ENCODE measurements around the gene TRIM17. TPM values are rescaled to one million over a fixed set of nuclear protein-coding genes. Genes with fewer than 3 reads are reported as not detected.

TRIM17 gene
- total RNA-seq, 4 donors from 2014 or later: not detected

- Histone ChIP-seq H3K9me3 (no peaks in the 10 kb centered on the region), H3K27ac (no peak overlapping the region), H3K4me1 (peaks cover 0 to 23% (median 10%) of the 10 kb centered on the region in 4 donors), H3K36me3 (no peaks in the 10 kb centered on the region), H3K4me3 (no peak overlapping the region), H3K27me3 (peaks cover 14% of the 10 kb centered on the region)
- intact Hi-C loops (cut with DNase I; ENCODE audit: low total_unique reads) (no loop called here), in situ Hi-C loops (cut with MboI; ENCODE audit: low pct_ligation_motif_present in 1 of 4, low pct_unique_long_range_greater_than_20kb in 1 of 4, low sequenced_read_pairs in 3 of 4) (no loop called here)
- WGBS, 2 donors (ENCODE audit: low coverage in 1 of 2): 80% methylated on average over 8 of the region's 10 CpGs; no CpG with 5 or more reads in 1 of the 2 donors
- TF ChIP-seq EP300 (IDR thresholded peaks at IDR 0.05; ENCODE audit: low read depth) (no peak), POLR2AphosphoS5 (IDR thresholded peaks at IDR 0.05) (no peak), POLR2A (IDR thresholded peaks at IDR 0.05) (no peak), CTCF (IDR thresholded peaks at IDR 0.05) (no peak)
- no peak for DNase-seq
These were observed 36.4 kb upstream of the TRIM17 start for GRCh38 chr1:228453022-228453560.

GRCh38 chr1:228452194-228453021 is 35.7 kb upstream of the TRIM17 start:
- no peak overlapping the region for H3K4me3 ChIP-seq
- TF ChIP-seq EP300 (IDR thresholded peaks at IDR 0.05; ENCODE audit: low read depth) (no peak), POLR2AphosphoS5 (IDR thresholded peaks at IDR 0.05) (no peak)
- H3K27me3 ChIP-seq: peaks cover 17% of the 10 kb centered on the region
- 76% methylated on average over 10 of the region's 10 CpGs; no CpG with 5 or more reads in 1 of the 2 donors for WGBS, 2 donors (ENCODE audit: low coverage in 1 of 2)
- intact Hi-C loops (cut with DNase I; ENCODE audit: low total_unique reads) (no loop called here), in situ Hi-C loops (cut with MboI; ENCODE audit: low pct_ligation_motif_present in 1 of 4, low pct_unique_long_range_greater_than_20kb in 1 of 4, low sequenced_read_pairs in 3 of 4) (no loop called here)
- no peaks in the 10 kb centered on the region for H3K36me3 ChIP-seq
- H3K9me3 ChIP-seq: no peaks in the 10 kb centered on the region
- DNase-seq: no peak
- peaks cover 0 to 19% (median 10%) of the 10 kb centered on the region in 4 donors for H3K4me1 ChIP-seq
- H3K27ac ChIP-seq: no peak overlapping the region

GRCh38 chr1:228450200-228450599 is 33.5 kb upstream of the TRIM17 start:
- peaks cover 0 to 10% (median 7%) of the 10 kb centered on the region in 4 donors for H3K4me1 ChIP-seq
- peaks cover 32% of the 10 kb centered on the region for H3K27me3 ChIP-seq
- intact Hi-C loops (cut with DNase I; ENCODE audit: low total_unique reads) (no loop called here), in situ Hi-C loops (cut with MboI; ENCODE audit: low pct_ligation_motif_present in 1 of 4, low pct_unique_long_range_greater_than_20kb in 1 of 4, low sequenced_read_pairs in 3 of 4) (no loop called here)
- no peaks in the 10 kb centered on the region for H3K9me3 ChIP-seq
- 88 to 93% methylated on average over 2 to 11 of the region's 11 CpGs for WGBS, 2 donors (ENCODE audit: low coverage in 1 of 2)
- TF ChIP-seq POLR2A (IDR thresholded peaks at IDR 0.05): no peak
- TF ChIP-seq POLR2AphosphoS5 (IDR thresholded peaks at IDR 0.05): no peak
- no peak for TF ChIP-seq EP300 (IDR thresholded peaks at IDR 0.05; ENCODE audit: low read depth)
- TF ChIP-seq CTCF (IDR thresholded peaks at IDR 0.05): no peak
- no peak overlapping the region for H3K27ac ChIP-seq
- DNase-seq: no peak
- no peak overlapping the region for H3K4me3 ChIP-seq
- H3K36me3 ChIP-seq: no peaks in the 10 kb centered on the region

GRCh38 chr1:228448372-228448771 is 31.7 kb upstream of the TRIM17 start:
- DNase-seq: no peak
- H3K27ac ChIP-seq: no peak overlapping the region
- intact Hi-C loops (cut with DNase I; ENCODE audit: low total_unique reads) (no loop called here), in situ Hi-C loops (cut with MboI; ENCODE audit: low pct_ligation_motif_present in 1 of 4, low pct_unique_long_range_greater_than_20kb in 1 of 4, low sequenced_read_pairs in 3 of 4) (no loop called here)
- no peaks in the 10 kb centered on the region for H3K36me3 ChIP-seq
- no peaks in the 10 kb centered on the region for H3K9me3 ChIP-seq
- peaks cover 0 to 12% (median 9%) of the 10 kb centered on the region in 4 donors for H3K4me1 ChIP-seq
- WGBS, 2 donors (ENCODE audit: low coverage in 1 of 2): 90 to 92% methylated on average over 2 to 6 of the region's 6 CpGs
- no peak for TF ChIP-seq CTCF (IDR thresholded peaks at IDR 0.05)
- no peak for TF ChIP-seq POLR2AphosphoS5 (IDR thresholded peaks at IDR 0.05)
- no peak for TF ChIP-seq EP300 (IDR thresholded peaks at IDR 0.05; ENCODE audit: low read depth)
- TF ChIP-seq POLR2A (IDR thresholded peaks at IDR 0.05): no peak
- no peak overlapping the region for H3K4me3 ChIP-seq
- peaks cover 50% of the 10 kb centered on the region for H3K27me3 ChIP-seq
